ENCODE measurements around the gene RBM45. TPM values are rescaled to one million over a fixed set of nuclear protein-coding genes. Genes with fewer than 3 reads are reported as not detected.

RBM45 gene
- total RNA-seq, 1 experiment from 2014 or later: 13.6 TPM

GRCh38 chr2:178106053-178106452, 6.2 kb upstream of the RBM45 start:
- H3K27me3 ChIP-seq (replicated peaks; ENCODE audit: control insufficient read depth, insufficient read depth, low read length): no peaks in the 10 kb centered on the region
- no peaks in the 10 kb centered on the region for H3K9me3 ChIP-seq
- Mint-ChIP-seq H3K27me3 (ENCODE audit: insufficient read depth, unreplicated experiment) (peaks cover 7% of the 10 kb centered on the region), H3K27ac (ENCODE audit: unreplicated experiment) (no peak overlapping the region), H3K36me3 (ENCODE audit: insufficient read depth, unreplicated experiment) (no peaks in the 10 kb centered on the region), H3K4me1 (ENCODE audit: low read depth, unreplicated experiment) (no peaks in the 10 kb centered on the region), H3K4me3 (ENCODE audit: unreplicated experiment) (no peak overlapping the region), H3K9me3 (ENCODE audit: unreplicated experiment) (no peaks in the 10 kb centered on the region)
- H3K4me1 ChIP-seq: no peaks in the 10 kb centered on the region
- POLR2A ChIA-PET: no interaction called here
- DNase-seq: no peak
- no peaks in the 10 kb centered on the region for H3K36me3 ChIP-seq (ENCODE audit: control insufficient read depth, insufficient read depth, low read length)
- intact Hi-C loops (cut with micrococcal nuclease; ENCODE audit: unreplicated experiment): no loop called here
- no peak for TF ChIP-seq CTCF (IDR thresholded peaks at IDR 0.05; ENCODE audit: insufficient read depth in 1 of 2, low read depth in 1 of 2, low read length in 1 of 2, severe bottlenecking in 1 of 2, unreplicated experiment in 1 of 2)
- CTCF ChIA-PET: no interaction called here
- BruUV-seq (replicated peaks): no TSS peak
- H3K4me3 ChIP-seq (ENCODE audit: low read depth, low read length): no peak overlapping the region

- 0 out of 2 replicates have a peak, but pooled peaks cover 1% of the 10 kb centered on the region for H3K4me1 ChIP-seq
- Mint-ChIP-seq H3K27me3 (ENCODE audit: insufficient read depth, unreplicated experiment) (peaks cover 7% of the 10 kb centered on the region), H3K36me3 (ENCODE audit: insufficient read depth, unreplicated experiment) (peaks cover 7% of the 10 kb centered on the region), H3K4me1 (ENCODE audit: low read depth, unreplicated experiment) (peaks cover 6% of the 10 kb centered on the region), H3K4me3 (ENCODE audit: unreplicated experiment) (no peak overlapping the region), H3K9me3 (ENCODE audit: unreplicated experiment) (no peaks in the 10 kb centered on the region), H3K27ac (ENCODE audit: unreplicated experiment) (no peak overlapping the region)
- ChIA-PET CTCF (no interaction called here), POLR2A (no interaction called here)
- H3K9me3 ChIP-seq: no peaks in the 10 kb centered on the region
- H3K4me3 ChIP-seq (ENCODE audit: low read depth, low read length): no peak overlapping the region
- H3K27me3 ChIP-seq (replicated peaks; ENCODE audit: control insufficient read depth, insufficient read depth, low read length): no peaks in the 10 kb centered on the region
- no peak for DNase-seq
- intact Hi-C loops (cut with micrococcal nuclease; ENCODE audit: unreplicated experiment): no loop called here
- no TSS peak for BruUV-seq (replicated peaks)
- no peak for TF ChIP-seq CTCF (IDR thresholded peaks at IDR 0.05; ENCODE audit: insufficient read depth in 1 of 2, low read depth in 1 of 2, low read length in 1 of 2, severe bottlenecking in 1 of 2, unreplicated experiment in 1 of 2)
- H3K36me3 ChIP-seq (ENCODE audit: control insufficient read depth, insufficient read depth, low read length): no peaks in the 10 kb centered on the region
These were observed 4.1 kb upstream of the RBM45 start for GRCh38 chr2:178108176-178108575.

- BruUV-seq (replicated peaks): no TSS peak
- Mint-ChIP-seq H3K36me3 (ENCODE audit: insufficient read depth, unreplicated experiment) (peaks cover 7% of the 10 kb centered on the region), H3K9me3 (ENCODE audit: unreplicated experiment) (no peaks in the 10 kb centered on the region), H3K27me3 (ENCODE audit: insufficient read depth, unreplicated experiment) (peaks cover 7% of the 10 kb centered on the region), H3K27ac (ENCODE audit: unreplicated experiment) (no peak overlapping the region), H3K4me1 (ENCODE audit: low read depth, unreplicated experiment) (peaks cover 6% of the 10 kb centered on the region), H3K4me3 (ENCODE audit: unreplicated experiment) (no peak overlapping the region)
- intact Hi-C loops (cut with micrococcal nuclease; ENCODE audit: unreplicated experiment): loop anchor here (1.0 to 10.0 kb wide), 4 partner anchors 38 to 185 kb away; partner anchors contain the start of genes OSBPL6 and PDE11A
- ChIA-PET POLR2A (no interaction called here), CTCF (interaction anchor here (0.7 kb wide), 1 partner anchor 305 kb away, joined by 3 read pairs; no protein-coding TSS in a partner anchor)
- peak in 1 of 2 experiments; percentile 20 for DNase-seq
- H3K27me3 ChIP-seq (replicated peaks; ENCODE audit: control insufficient read depth, insufficient read depth, low read length): no peaks in the 10 kb centered on the region
- H3K36me3 ChIP-seq (ENCODE audit: control insufficient read depth, insufficient read depth, low read length): no peaks in the 10 kb centered on the region
- H3K4me3 ChIP-seq (ENCODE audit: low read depth, low read length): no peak overlapping the region
- TF ChIP-seq CTCF (IDR thresholded peaks at IDR 0.05; ENCODE audit: insufficient read depth in 1 of 2, low read depth in 1 of 2, low read length in 1 of 2, severe bottlenecking in 1 of 2, unreplicated experiment in 1 of 2): peak; percentile 44 to 61
- 0 out of 2 replicates have a peak, but pooled peaks cover 6% of the 10 kb centered on the region for H3K4me1 ChIP-seq
- no peaks in the 10 kb centered on the region for H3K9me3 ChIP-seq
These were observed 2.4 kb upstream of the RBM45 start for GRCh38 chr2:178109813-178110212.
